H1 (cell line): ENCODE data around the gene PTPRD.

ENCODE experiments used
- CHD1 ChIP-seq: IDR thresholded peaks from 2 replicates; pipeline ENCODE4 v1.6.1; 2012; ENCODE audit warnings: low read depth, low read length, improper control_type of control experiment
- NRF1 ChIP-seq: IDR thresholded peaks from 2 replicates; pipeline ENCODE4 v1.6.1; 2011; ENCODE audit warnings: mild to moderate bottlenecking, low read depth, low read length, improper control_type of control experiment
- TAF1 ChIP-seq: IDR thresholded peaks from 2 replicates; pipeline ENCODE4 v1.6.1; 2011; ENCODE audit warnings: mild to moderate bottlenecking, low read depth, low read length
- TF ChIP-seq, protein P1 (sequence below), 3 experiments: IDR thresholded peaks; 1 replicate in 2 of 3; 2 replicates in 1 of 3; pipeline versions ENCODE4 v1.5.1 to v1.6.1; 2011; ENCODE audit warnings: low read length in 3 of 3, mild to moderate bottlenecking in 3 of 3, inconsistent platforms in 2 of 3, low read depth in 1 of 3, moderate library complexity in 1 of 3; ENCODE audit not compliant: insufficient read depth in 1 of 3; ENCODE audit errors: control extremely low read depth in 1 of 3

DNA sequence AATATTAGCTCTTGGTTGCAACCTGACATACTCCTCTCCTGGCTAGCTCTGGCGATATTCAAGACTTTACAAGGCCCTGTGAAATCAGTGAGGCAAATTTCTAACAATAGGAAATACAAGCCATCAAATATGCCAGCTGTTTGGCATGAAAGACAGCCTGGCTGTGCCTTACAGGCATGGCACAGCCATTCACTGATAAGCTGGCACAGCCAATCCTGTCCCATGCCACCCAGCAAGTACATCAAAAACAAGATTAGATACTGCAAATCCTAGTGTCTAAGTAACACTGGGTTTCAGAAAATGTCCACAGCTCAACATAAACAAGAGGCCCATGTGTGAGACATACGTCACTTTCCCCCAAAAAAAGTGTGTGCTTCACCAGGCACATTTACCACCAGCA lies 1767.4 kb downstream of the PTPRD start:
- no peak for TF ChIP-seq TAF1
- no peak for TF ChIP-seq CHD1
- TF ChIP-seq, protein P1, sequence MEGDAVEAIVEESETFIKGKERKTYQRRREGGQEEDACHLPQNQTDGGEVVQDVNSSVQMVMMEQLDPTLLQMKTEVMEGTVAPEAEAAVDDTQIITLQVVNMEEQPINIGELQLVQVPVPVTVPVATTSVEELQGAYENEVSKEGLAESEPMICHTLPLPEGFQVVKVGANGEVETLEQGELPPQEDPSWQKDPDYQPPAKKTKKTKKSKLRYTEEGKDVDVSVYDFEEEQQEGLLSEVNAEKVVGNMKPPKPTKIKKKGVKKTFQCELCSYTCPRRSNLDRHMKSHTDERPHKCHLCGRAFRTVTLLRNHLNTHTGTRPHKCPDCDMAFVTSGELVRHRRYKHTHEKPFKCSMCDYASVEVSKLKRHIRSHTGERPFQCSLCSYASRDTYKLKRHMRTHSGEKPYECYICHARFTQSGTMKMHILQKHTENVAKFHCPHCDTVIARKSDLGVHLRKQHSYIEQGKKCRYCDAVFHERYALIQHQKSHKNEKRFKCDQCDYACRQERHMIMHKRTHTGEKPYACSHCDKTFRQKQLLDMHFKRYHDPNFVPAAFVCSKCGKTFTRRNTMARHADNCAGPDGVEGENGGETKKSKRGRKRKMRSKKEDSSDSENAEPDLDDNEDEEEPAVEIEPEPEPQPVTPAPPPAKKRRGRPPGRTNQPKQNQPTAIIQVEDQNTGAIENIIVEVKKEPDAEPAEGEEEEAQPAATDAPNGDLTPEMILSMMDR (IDR thresholded peaks at IDR 0.05; ENCODE audit: control extremely low read depth in 1 of 3, insufficient read depth in 1 of 3, low read depth in 1 of 3, low read length in 3 of 3), result no peak
- no peak for TF ChIP-seq NRF1
